GM19099 (cell line): Measurements from ENCODE around the gene FGFR1OP2.

Experiments used
- POLR2A ChIP-seq: IDR thresholded peaks from 3 replicates; pipeline ENCODE4 v1.6.1; 2011; ENCODE audit warnings: low read depth; ENCODE audit not compliant: insufficient read length; ENCODE audit errors: extremely low read depth

The FGFR1OP2 gene

GRCh38 chr12:26937863-26938700, at the start of gene FGFR1OP2, which contains the start of gene INTS13:
TSS of gene FGFR1OP2 (plus strand) at chr12:26938470. CDS start at chr12:26954159, 15,689 bp downstream.
TSS of gene INTS13 (minus strand) at chr12:26937981. CDS start at chr12:26936803, 1,178 bp downstream.
- TF ChIP-seq POLR2A: peak; percentile 98

DNA sequence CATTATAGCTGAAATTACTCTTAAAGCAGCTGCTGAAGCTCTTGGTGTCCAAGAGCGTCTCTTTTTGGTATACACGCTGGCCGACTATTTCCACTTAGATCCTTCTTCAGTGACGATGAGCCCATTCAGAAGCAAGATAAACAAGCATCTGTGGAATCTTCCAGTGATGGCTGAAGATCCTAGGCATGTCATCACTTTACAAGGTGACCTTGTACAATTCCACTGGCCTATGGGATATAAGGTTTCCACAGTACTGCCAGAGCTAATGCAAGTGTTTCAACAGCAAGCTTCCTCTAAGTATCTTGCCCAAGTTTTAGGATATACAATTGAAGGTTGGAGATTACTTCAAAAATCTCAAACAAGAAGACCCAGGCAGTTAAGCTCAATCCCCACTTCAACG, 47.5 kb upstream of the FGFR1OP2 start:
- no peak for TF ChIP-seq POLR2A

DNA sequence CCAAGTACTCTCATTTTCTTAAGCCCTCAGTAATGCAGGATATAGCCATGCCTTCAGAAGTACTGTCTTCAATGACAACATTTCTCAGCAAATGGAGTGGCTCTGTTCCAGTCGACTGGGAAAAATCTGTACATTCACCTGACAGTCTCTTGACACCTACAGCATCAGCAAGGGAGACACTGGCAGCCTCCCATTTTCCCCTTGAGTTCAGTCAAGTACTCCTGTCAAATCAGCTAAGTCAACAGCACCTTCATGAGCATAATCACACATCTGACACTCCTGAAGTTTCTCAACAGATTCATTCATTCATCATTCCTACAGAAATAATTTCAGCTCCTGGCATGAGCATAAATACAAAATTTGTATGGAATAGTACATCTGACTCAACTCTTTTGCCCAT, 46.6 kb upstream of the FGFR1OP2 start:
- no peak for TF ChIP-seq POLR2A

DNA sequence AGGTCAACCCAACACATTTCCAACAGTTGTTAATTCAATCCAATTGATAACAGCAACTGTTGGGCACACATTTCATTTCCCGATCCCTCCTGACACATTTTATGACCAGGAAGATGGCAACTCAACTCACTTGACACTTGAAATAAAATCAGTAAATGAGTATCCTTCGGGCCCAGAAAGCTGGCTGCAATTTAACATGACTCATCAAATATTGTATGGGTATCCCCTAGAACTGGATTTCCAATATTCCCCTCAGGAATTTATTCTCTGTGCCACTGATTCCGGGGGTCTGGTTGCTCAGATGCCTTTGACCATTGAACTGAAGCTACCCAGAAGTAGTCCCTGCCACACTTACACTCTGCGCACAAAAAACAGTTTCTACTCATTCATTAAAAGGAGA, 42.6 kb upstream of the FGFR1OP2 start:
- no peak for TF ChIP-seq POLR2A

GRCh38 chr12:26896913-26897312, 41.4 kb upstream of the FGFR1OP2 start:
- TF ChIP-seq POLR2A: no peak

GRCh38 chr12:26906024-26906423, 32.2 kb upstream of the FGFR1OP2 start:
- TF ChIP-seq POLR2A: no peak

GRCh38 chr12:26906704-26907103, 31.6 kb upstream of the FGFR1OP2 start:
- no peak for TF ChIP-seq POLR2A

DNA sequence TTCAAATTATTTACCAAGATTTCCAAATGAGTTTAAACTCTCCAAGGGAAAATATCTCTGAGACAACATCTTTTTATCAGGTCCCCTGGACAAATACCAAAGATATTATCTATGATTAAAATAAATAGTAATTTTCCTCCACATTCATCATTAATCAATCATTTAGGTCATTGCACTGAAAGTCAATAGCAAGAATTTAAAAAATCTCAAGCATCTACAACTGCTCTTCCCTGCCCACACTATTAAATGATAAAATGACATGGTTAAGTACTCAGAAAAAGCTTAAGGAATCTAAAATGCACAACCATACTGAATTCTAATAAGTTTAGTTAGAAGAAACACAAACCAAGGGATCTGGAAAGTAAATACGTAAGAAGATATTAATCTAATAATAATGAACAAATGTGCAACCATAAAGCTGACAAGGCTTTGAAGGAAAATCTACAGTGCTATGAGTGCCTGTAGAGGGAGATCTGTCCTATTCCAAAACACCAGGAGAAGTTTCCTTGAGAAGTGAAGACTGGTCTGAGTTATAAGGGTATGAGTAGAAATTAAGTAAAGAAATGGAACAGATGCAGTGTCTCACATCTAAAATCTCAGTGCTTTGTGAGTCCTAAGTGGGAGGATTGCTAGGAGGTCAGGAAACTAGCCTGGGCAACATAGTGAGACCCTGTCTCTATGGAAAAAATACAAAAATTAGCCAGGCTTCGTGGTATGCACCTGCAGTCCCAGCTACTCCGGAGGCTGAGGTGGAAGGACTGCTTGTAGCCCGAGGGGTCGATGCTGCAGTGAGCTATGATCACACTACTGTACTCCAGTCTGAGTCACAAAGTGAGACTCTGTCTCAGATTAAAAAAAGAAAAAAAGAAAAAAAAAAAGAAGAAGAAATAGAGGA, 19.7 kb upstream of the FGFR1OP2 start:
- no peak for TF ChIP-seq POLR2A

GRCh38 chr12:26919216-26919555, 19.1 kb upstream of the FGFR1OP2 start:
- no peak for TF ChIP-seq POLR2A

DNA sequence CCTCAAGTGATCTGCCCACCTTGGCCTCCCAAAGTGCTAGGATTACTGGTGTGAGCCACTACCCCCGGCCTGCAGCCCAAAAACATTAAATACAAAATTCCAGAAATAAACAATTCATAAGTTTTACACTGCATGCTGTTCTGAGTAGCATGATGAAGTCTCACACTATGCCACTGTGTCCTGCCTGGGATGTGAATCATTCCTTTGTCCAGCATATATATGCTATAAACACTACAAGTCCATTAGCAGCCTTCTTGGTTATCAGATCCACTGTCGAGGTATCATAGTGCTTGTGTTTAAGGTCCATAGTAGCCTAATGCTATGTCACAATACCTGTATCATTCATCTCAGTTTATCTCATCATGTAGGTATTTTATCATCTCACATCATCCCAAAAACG, 16.4 kb upstream of the FGFR1OP2 start:
- TF ChIP-seq POLR2A: no peak

- no peak for TF ChIP-seq POLR2A
Measured at GRCh38 chr12:26928661-26929060, 9.6 kb upstream of the FGFR1OP2 start.

DNA sequence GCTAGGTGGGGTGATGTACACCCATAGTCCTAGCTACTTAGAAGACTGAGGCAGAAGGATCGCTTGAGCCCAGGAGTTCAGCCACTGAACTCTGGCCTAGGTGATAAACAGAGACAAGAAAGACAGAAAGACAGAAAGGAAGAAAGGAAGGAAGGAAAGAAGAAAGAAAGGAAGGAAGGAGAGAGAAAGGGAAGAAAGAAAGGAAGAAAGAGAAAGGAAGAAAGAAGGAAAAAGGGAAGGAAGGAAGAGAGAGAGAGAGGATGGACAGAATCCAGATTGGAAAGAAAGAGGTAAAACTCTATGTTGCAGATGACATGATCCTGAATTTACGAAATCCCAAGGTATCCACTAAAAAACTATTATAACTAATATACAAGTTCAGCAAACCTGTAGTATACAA, 8.7 kb upstream of the FGFR1OP2 start:
- no peak for TF ChIP-seq POLR2A

GRCh38 chr12:26935636-26936378, 2.5 kb upstream of the FGFR1OP2 start:
- TF ChIP-seq POLR2A: no peak

- no peak for TF ChIP-seq POLR2A
Measured at GRCh38 chr12:26936559-26937442, 1.5 kb upstream of the FGFR1OP2 start.
